ENCODE measurements around the gene TRIM14. TPM values are rescaled to one million over a fixed set of nuclear protein-coding genes. Genes with fewer than 3 reads are reported as not detected.

Gene TRIM14
- total RNA-seq, 1 experiment from 2014 or later = 34.1 TPM

DNA sequence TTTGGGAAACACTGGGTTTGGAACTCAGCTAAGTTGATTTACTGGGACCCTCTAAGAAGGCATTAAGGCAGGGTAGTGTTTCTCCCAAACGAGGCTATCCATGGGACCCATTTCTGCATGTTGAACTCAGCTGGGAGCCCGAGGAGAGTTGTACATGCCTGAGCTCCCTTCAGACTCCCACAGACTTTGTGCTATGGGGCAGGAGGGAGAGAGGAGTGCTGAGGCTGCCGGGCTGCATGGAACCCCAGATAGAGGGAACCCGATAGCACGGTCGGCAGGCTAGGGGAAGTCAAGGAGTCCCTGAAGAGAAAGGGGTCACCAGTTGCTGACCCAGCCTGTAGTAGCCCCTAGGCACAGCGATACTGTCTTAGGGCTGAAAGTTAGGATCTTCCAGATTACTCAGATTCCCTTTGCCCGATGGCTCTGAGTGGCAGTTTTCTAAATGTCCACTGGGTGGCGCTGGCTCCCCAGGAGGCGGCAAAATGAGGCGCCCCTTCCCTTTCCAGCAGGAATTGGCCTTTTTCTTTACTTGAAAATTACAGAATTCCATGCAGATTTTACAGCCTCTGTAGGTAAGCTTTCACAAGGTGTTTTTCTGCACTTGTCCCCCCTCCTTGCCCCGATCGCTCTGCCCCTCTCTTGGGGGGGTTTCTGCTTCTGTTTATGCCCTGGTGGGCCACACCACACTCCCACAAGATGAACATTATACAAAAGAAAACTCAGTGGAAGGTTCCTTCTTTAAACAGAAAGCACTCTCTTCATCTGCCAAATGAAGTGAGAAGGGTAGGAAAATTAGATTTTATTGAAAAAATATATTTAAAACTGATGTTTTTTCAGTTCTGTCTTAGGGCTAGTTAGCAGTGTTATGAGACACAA is 44.7 kb downstream of the TRIM14 start:
- CTCF ChIA-PET = interaction anchor here (0.5 to 0.9 kb wide), 3 partner anchors 17 to 49 kb away, joined by 3 to 7 read pairs (median 7); no protein-coding TSS in a partner anchor
- DNase-seq = peak; percentile 74
- TF ChIP-seq, protein P1, sequence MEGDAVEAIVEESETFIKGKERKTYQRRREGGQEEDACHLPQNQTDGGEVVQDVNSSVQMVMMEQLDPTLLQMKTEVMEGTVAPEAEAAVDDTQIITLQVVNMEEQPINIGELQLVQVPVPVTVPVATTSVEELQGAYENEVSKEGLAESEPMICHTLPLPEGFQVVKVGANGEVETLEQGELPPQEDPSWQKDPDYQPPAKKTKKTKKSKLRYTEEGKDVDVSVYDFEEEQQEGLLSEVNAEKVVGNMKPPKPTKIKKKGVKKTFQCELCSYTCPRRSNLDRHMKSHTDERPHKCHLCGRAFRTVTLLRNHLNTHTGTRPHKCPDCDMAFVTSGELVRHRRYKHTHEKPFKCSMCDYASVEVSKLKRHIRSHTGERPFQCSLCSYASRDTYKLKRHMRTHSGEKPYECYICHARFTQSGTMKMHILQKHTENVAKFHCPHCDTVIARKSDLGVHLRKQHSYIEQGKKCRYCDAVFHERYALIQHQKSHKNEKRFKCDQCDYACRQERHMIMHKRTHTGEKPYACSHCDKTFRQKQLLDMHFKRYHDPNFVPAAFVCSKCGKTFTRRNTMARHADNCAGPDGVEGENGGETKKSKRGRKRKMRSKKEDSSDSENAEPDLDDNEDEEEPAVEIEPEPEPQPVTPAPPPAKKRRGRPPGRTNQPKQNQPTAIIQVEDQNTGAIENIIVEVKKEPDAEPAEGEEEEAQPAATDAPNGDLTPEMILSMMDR (IDR thresholded peaks at IDR 0.05; ENCODE audit: unreplicated experiment) = peak; percentile 82
- intact Hi-C loops (cut with micrococcal nuclease; ENCODE audit: unreplicated experiment) = loop anchor here (1.0 to 10.0 kb wide), 3 partner anchors 68 to 189 kb away; no protein-coding TSS in a partner anchor
- Mint-ChIP-seq H3K9me3 (ENCODE audit: low read depth, unreplicated experiment) (no peaks in the 10 kb centered on the region), H3K27ac (ENCODE audit: unreplicated experiment) (peak overlapping the region; percentile 24), H3K36me3 (ENCODE audit: insufficient read depth, unreplicated experiment) (peaks cover 25% of the 10 kb centered on the region), H3K27me3 (ENCODE audit: unreplicated experiment) (no peaks in the 10 kb centered on the region), H3K4me3 (ENCODE audit: low read depth, unreplicated experiment) (no peak overlapping the region), H3K4me1 (ENCODE audit: low read depth, unreplicated experiment) (peaks cover 24% of the 10 kb centered on the region)
- BruUV-seq (replicated peaks) = no TSS peak

DNA sequence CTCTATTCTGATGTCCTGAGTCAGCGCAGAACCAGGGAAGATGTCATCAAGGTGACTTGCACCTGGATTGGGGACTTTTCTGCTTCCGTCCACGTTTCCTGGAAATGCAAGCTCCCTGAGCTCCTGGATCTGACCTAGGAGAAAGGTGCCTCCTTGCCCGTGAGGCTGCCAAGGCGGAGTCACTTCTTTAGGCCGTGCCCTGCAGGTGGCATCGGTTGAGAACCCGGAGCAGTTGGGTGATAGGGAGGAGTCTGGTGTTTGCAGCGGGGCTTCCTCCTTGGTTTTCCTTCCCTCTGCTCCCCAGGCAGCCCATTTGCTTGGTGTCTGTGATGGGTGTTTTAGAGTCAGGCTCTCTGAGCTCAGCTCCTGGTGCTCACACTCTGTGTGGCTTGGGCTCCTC is 47.3 kb downstream of the TRIM14 start:
- Mint-ChIP-seq H3K27me3 (ENCODE audit: unreplicated experiment) (no peaks in the 10 kb centered on the region), H3K4me1 (ENCODE audit: low read depth, unreplicated experiment) (peaks cover 24% of the 10 kb centered on the region), H3K27ac (ENCODE audit: unreplicated experiment) (peak overlapping the region; percentile 87), H3K36me3 (ENCODE audit: insufficient read depth, unreplicated experiment) (peaks cover 12% of the 10 kb centered on the region), H3K9me3 (ENCODE audit: low read depth, unreplicated experiment) (no peaks in the 10 kb centered on the region), H3K4me3 (ENCODE audit: low read depth, unreplicated experiment) (peak overlapping the region; percentile 44)
- intact Hi-C loops (cut with micrococcal nuclease; ENCODE audit: unreplicated experiment) = loop anchor here (2.0 to 10.0 kb wide), 3 partner anchors 71 to 149 kb away; partner anchors contain the start of gene TRMO
- CTCF ChIA-PET = interaction anchor here (0.9 kb wide), 1 partner anchor 16 kb away, joined by 3 read pairs; no protein-coding TSS in a partner anchor
- BruUV-seq (replicated peaks) = no TSS peak
- DNase-seq = peak; percentile 5
- TF ChIP-seq, protein P1 (IDR thresholded peaks at IDR 0.05; ENCODE audit: unreplicated experiment) = no peak

DNA sequence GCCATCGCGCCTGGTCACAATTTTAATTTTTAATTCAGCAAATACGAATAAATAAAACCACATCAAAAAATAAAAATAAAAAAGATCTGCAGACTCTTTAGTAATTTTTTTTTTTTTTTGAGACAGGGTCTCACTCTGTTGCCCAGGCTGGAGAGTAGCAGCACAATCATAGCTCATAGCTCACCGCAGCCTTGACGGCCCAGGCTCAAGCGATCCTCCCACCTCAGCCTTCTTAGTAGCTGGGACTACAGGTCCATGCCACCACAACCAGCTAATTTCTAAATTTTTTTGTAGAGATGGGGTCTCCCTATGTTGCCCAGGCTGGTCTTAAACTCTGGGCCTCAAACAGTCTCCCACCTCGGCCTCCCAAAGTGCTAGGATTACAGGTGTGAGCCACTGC is 48.3 kb downstream of the TRIM14 start:
- no peak for DNase-seq
- H3K4me3 Mint-ChIP-seq (ENCODE audit: low read depth, unreplicated experiment) = no peak overlapping the region
- no peaks in the 10 kb centered on the region for H3K9me3 Mint-ChIP-seq (ENCODE audit: low read depth, unreplicated experiment)
- intact Hi-C loops (cut with micrococcal nuclease; ENCODE audit: unreplicated experiment) = loop anchor here (5.0 to 10.0 kb wide), 2 partner anchors 72 to 134 kb away; no protein-coding TSS in a partner anchor
- CTCF ChIA-PET = no interaction called here
- BruUV-seq (replicated peaks) = no TSS peak
- no peak overlapping the region for H3K27ac Mint-ChIP-seq (ENCODE audit: unreplicated experiment)
- H3K36me3 Mint-ChIP-seq (ENCODE audit: insufficient read depth, unreplicated experiment) = peaks cover 20% of the 10 kb centered on the region
- H3K4me1 Mint-ChIP-seq (ENCODE audit: low read depth, unreplicated experiment) = peaks cover 24% of the 10 kb centered on the region
- TF ChIP-seq, protein P1 (IDR thresholded peaks at IDR 0.05; ENCODE audit: unreplicated experiment) = no peak
- no peaks in the 10 kb centered on the region for H3K27me3 Mint-ChIP-seq (ENCODE audit: unreplicated experiment)

DNA sequence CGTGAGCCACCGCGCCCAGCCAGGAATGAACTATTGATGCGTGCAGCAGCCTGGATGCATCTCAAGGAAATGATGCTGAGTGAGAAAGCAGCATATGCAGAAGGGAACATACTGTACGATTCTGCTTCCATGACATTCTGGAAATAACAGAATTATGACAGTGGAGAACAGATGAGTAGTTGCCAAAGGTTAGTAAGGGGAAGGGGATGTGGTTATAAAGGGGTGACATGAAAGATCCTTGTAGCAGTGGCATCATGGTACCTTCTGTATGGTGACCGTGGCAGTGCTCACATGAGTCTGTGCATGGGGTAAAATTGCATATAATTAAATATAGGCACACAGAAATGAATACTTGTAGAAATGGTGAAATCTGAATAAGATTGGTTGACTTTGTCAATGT is 49.5 kb downstream of the TRIM14 start:
- TF ChIP-seq, protein P1 (IDR thresholded peaks at IDR 0.05; ENCODE audit: unreplicated experiment) = no peak
- Mint-ChIP-seq H3K4me3 (ENCODE audit: low read depth, unreplicated experiment) (no peak overlapping the region), H3K9me3 (ENCODE audit: low read depth, unreplicated experiment) (no peaks in the 10 kb centered on the region), H3K27ac (ENCODE audit: unreplicated experiment) (no peak overlapping the region), H3K36me3 (ENCODE audit: insufficient read depth, unreplicated experiment) (peaks cover 21% of the 10 kb centered on the region), H3K4me1 (ENCODE audit: low read depth, unreplicated experiment) (peaks cover 18% of the 10 kb centered on the region), H3K27me3 (ENCODE audit: unreplicated experiment) (no peaks in the 10 kb centered on the region)
- CTCF ChIA-PET = no interaction called here
- DNase-seq = no peak
- BruUV-seq (replicated peaks) = no TSS peak
- intact Hi-C loops (cut with micrococcal nuclease; ENCODE audit: unreplicated experiment) = no loop called here
